Measurements from ENCODE around the gene NOL12.
"Not testable (repeated sequence)": the region's sequence is repeated elsewhere in the genome, so short reads cannot be mapped to it uniquely, and the experiment has no call there.

DNA sequence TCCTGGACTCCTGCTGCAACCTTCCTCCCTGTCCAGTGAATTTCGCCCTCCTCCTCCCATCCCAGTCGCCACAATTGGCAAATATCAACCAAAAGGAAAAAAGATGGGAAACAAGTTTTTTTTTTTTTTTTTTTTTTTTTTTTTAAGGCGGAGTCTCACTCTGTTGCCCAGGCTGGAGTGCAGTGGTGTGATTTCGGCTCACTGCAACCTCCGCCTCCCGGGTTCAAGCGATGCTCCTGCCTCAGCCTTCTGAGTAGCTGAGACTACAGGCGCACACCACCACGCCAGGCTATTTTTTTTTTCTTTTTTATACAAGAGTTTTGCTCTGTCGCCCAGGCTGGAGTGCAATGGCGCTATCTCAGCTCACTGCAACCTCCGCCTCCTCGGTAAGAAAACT lies 10.1 kb downstream of the NOL12 start:
- not testable (repeated sequence) for TF ChIP-seq POLR2A, POLR2AphosphoS5 (IDR thresholded peaks at IDR 0.05)
- TF ChIP-seq, protein P1, sequence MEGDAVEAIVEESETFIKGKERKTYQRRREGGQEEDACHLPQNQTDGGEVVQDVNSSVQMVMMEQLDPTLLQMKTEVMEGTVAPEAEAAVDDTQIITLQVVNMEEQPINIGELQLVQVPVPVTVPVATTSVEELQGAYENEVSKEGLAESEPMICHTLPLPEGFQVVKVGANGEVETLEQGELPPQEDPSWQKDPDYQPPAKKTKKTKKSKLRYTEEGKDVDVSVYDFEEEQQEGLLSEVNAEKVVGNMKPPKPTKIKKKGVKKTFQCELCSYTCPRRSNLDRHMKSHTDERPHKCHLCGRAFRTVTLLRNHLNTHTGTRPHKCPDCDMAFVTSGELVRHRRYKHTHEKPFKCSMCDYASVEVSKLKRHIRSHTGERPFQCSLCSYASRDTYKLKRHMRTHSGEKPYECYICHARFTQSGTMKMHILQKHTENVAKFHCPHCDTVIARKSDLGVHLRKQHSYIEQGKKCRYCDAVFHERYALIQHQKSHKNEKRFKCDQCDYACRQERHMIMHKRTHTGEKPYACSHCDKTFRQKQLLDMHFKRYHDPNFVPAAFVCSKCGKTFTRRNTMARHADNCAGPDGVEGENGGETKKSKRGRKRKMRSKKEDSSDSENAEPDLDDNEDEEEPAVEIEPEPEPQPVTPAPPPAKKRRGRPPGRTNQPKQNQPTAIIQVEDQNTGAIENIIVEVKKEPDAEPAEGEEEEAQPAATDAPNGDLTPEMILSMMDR (IDR thresholded peaks at IDR 0.05): not testable (repeated sequence)

Data from gastroesophageal sphincter (tissue), 3 donors.